Colonic mucosa (tissue), 4 donors: ENCODE measurements around the gene ST3GAL6. TPM values are rescaled to one million over a fixed set of nuclear protein-coding genes. Genes with fewer than 3 reads are reported as not detected.

Source experiments
- DNase-seq: peaks from one replicate; pipeline ENCODE4 v3.0.0-alpha.2; 2020
- H3K27ac ChIP-seq: fragments of 200-600 bp; one replicate; pipeline ENCODE4 v1.8.0; 2021
- H3K27me3 ChIP-seq: fragments of 200-600 bp; one replicate; pipeline ENCODE4 v1.8.0; 2021
- H3K36me3 ChIP-seq: fragments of 200-600 bp; one replicate; pipeline ENCODE4 v1.8.0; 2021
- H3K4me1 ChIP-seq: fragments of 200-600 bp; one replicate; pipeline ENCODE4 v1.8.0; 2021; ENCODE audit warnings: mild to moderate bottlenecking
- H3K4me3 ChIP-seq: fragments of 200-600 bp; one replicate; pipeline ENCODE4 v1.8.0; 2021
- H3K9ac ChIP-seq, 2 donors: one replicate each; pipeline ENCODE4 v1.7.0; 2013; ENCODE audit warnings: control low read depth in 2 of 2, low read depth in 2 of 2, low read length in 2 of 2
- H3K9me3 ChIP-seq: fragments of 200-600 bp; one replicate; pipeline ENCODE4 v1.8.0; 2021
- CTCF ChIP-seq: fragments of 200-600 bp; IDR thresholded peaks from one replicate; pipeline ENCODE4 v1.8.0; 2022; ENCODE audit warnings: antibody characterized with exemption, mild to moderate bottlenecking
- intact Hi-C: fragments of 100-400 bp; cut with DNase I; formaldehyde crosslinking; loops from one replicate; pipeline ENCODE4 v1.14.1; 2022
- total RNA-seq, 2 donors: library from RNA; stranded (reverse); fragmentation: NEBNext Ultra II Directional in 1 of 2; extraction: Animal tissue kit (Norgen Biotek cat#: 25700) in 1 of 2; gene quantifications; one replicate each; pipeline ENCODE4 v1.2.1, GENCODE V29; 2021
- donor health status: healthy.
- donor health status: DM: no; HTN: no; CAD: no.
- donor health status: DM: no; HTN: no; CAD: no.

Gene ST3GAL6
- total RNA-seq, 2 donors from 2014 or later, result 2.3 to 2.5 TPM

GRCh38 chr3:98722389-98722788 is 40.8 kb upstream of the ST3GAL6 start:
- no peak for TF ChIP-seq CTCF
- H3K4me3 ChIP-seq, result no peak overlapping the region
- H3K36me3 ChIP-seq, result no peaks in the 10 kb centered on the region
- no peaks in the 10 kb centered on the region for H3K27me3 ChIP-seq
- DNase-seq, result no peak
- H3K9ac ChIP-seq, result no peak overlapping the region
- intact Hi-C loops, result no loop called here
- no peaks in the 10 kb centered on the region for H3K9me3 ChIP-seq
- no peaks in the 10 kb centered on the region for H3K4me1 ChIP-seq
- H3K27ac ChIP-seq, result no peak overlapping the region

- intact Hi-C loops, result no loop called here
- DNase-seq, result no peak
- H3K27ac ChIP-seq, result no peak overlapping the region
- H3K4me3 ChIP-seq, result no peak overlapping the region
- no peaks in the 10 kb centered on the region for H3K36me3 ChIP-seq
- no peaks in the 10 kb centered on the region for H3K4me1 ChIP-seq
- H3K9me3 ChIP-seq, result no peaks in the 10 kb centered on the region
- no peak overlapping the region for H3K9ac ChIP-seq
- no peak for TF ChIP-seq CTCF
- H3K27me3 ChIP-seq, result no peaks in the 10 kb centered on the region
Measured at GRCh38 chr3:98725352-98725751, 37.8 kb upstream of the ST3GAL6 start.

- no peaks in the 10 kb centered on the region for H3K27me3 ChIP-seq
- intact Hi-C loops, result no loop called here
Measured at GRCh38 chr3:98726084-98726483, 37.1 kb upstream of the ST3GAL6 start.

GRCh38 chr3:98727638-98728037 is 35.5 kb upstream of the ST3GAL6 start:
- intact Hi-C loops, result no loop called here

More at GRCh38 chr3:98726084-98726483, 37.1 kb upstream of the ST3GAL6 start:
- Histone ChIP-seq H3K9ac (no peak overlapping the region), H3K27ac (no peak overlapping the region), H3K9me3 (no peaks in the 10 kb centered on the region), H3K36me3 (no peaks in the 10 kb centered on the region), H3K4me1 (no peaks in the 10 kb centered on the region), H3K4me3 (no peak overlapping the region)
- no peak for DNase-seq
- TF ChIP-seq CTCF, result no peak

GRCh38 chr3:98728672-98729071 is 34.5 kb upstream of the ST3GAL6 start:
- TF ChIP-seq CTCF, result no peak
- intact Hi-C loops, result no loop called here
- H3K36me3 ChIP-seq, result no peaks in the 10 kb centered on the region
- DNase-seq, result no peak
- H3K27ac ChIP-seq, result no peak overlapping the region
- H3K4me1 ChIP-seq, result no peaks in the 10 kb centered on the region
- H3K9me3 ChIP-seq, result no peaks in the 10 kb centered on the region
- no peak overlapping the region for H3K4me3 ChIP-seq
- no peak overlapping the region for H3K9ac ChIP-seq
- H3K27me3 ChIP-seq, result peaks cover 6% of the 10 kb centered on the region

More at GRCh38 chr3:98727638-98728037, 35.5 kb upstream of the ST3GAL6 start:
- no peak for DNase-seq
- no peaks in the 10 kb centered on the region for H3K4me1 ChIP-seq
- H3K4me3 ChIP-seq, result no peak overlapping the region
- no peaks in the 10 kb centered on the region for H3K27me3 ChIP-seq
- no peak for TF ChIP-seq CTCF
- no peak overlapping the region for H3K27ac ChIP-seq
- no peaks in the 10 kb centered on the region for H3K36me3 ChIP-seq
- no peaks in the 10 kb centered on the region for H3K9me3 ChIP-seq
- no peak overlapping the region for H3K9ac ChIP-seq

- no peak for TF ChIP-seq CTCF
- no peak overlapping the region for H3K9ac ChIP-seq
- no peak overlapping the region for H3K27ac ChIP-seq
- DNase-seq, result no peak
- no peak overlapping the region for H3K4me3 ChIP-seq
- no peaks in the 10 kb centered on the region for H3K9me3 ChIP-seq
- intact Hi-C loops, result no loop called here
- no peaks in the 10 kb centered on the region for H3K36me3 ChIP-seq
- H3K4me1 ChIP-seq, result no peaks in the 10 kb centered on the region
- H3K27me3 ChIP-seq, result peaks cover 13% of the 10 kb centered on the region
Measured at GRCh38 chr3:98730338-98730737, 32.8 kb upstream of the ST3GAL6 start.
